GM21526 (cell line): ENCODE results near the gene TAS2R7.
"Not testable (repeated sequence)": the region's sequence is repeated elsewhere in the genome, so short reads cannot be mapped to it uniquely, and the experiment has no call there.

Experiments
- ATAC-seq: cut with Tn5 transposase; IDR thresholded peaks from one replicate; pipeline ENCODE4 v1.9.1; 2021; ENCODE audit warnings: moderate library complexity; ENCODE audit not compliant: unreplicated experiment, low FRiP score

TAS2R7 gene, protein sequence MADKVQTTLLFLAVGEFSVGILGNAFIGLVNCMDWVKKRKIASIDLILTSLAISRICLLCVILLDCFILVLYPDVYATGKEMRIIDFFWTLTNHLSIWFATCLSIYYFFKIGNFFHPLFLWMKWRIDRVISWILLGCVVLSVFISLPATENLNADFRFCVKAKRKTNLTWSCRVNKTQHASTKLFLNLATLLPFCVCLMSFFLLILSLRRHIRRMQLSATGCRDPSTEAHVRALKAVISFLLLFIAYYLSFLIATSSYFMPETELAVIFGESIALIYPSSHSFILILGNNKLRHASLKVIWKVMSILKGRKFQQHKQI

DNA sequence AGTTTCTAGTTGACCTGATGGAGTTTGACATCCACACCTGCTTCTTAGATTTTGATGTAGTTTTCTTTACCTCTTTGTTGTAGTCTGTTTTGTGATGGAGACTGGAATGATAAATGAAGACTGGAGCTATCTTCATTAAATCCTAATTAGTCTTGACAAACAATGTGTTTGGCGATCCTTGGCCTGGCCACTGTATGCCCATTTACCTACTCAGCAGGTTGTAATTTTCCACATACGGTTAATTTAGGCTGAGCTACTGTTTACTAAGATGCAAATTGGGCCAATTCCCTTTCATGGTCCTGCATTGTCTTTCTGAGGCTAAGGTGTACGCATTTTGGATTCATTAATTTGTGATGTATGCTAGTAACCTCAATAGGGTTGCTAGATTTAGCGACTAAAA is at the start of gene TAS2R7:
TAS2R7 (minus strand) TSS at position 41 of the 400 bp plus-strand sequence. CDS start 57 bp downstream, outside the sequence.
- no peak for ATAC-seq

DNA sequence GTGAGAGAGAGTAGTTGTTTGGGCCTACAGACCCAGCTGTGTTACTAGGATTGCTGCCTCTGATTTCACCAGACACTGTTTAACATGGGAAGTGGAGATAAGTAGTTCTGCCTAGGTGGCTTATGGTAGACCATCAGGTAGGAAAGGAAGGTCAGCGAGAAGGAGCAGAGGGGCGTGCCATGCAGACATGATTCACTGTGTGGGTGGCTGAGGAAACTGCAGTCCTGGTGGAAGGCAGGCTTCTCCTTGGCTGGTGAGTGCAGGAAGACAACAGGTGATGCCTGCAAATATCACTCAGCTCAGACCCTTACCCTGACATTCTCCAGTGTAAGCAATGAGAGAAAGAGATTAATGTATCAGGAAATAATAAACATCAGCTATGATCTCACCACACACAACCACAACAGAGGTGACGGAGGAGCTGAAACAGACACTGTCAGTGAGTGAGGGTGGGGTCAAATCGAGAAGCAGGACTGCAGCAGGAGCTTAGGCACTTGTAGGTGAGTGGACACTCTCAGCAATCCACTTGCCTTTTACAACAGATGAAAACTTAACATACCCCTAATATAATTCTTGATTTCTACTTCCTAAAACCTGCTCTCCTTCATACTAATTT is 48.9 kb upstream of the TAS2R7 start:
- no peak for ATAC-seq

DNA sequence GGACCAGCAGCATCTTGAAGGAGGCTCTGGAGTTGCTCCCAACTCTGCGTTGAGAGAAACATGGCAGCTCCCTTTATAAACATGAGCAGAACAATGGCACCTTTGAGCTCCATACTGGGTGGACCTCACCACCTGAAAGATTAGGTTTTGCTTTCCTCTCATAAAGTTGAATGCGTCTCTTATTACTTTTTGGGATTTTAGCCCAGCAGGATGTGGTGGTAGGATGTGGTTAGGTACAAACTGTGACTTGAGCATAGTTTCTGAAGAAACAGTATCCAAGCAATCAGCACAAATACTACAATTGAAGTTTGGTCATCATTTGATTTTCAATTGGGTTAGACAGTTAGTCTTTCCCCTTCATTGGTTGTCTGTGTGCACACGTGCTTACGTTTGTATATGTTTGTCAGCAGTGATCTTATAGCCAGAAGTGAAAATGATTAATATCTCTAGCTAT is 47.0 kb upstream of the TAS2R7 start, which contains the start of gene PRR4:
PRR4 (minus strand) TSS at position 51 of the 454 bp plus-strand sequence; CDS start at position 13, 38 bp downstream.
- no peak for ATAC-seq

DNA sequence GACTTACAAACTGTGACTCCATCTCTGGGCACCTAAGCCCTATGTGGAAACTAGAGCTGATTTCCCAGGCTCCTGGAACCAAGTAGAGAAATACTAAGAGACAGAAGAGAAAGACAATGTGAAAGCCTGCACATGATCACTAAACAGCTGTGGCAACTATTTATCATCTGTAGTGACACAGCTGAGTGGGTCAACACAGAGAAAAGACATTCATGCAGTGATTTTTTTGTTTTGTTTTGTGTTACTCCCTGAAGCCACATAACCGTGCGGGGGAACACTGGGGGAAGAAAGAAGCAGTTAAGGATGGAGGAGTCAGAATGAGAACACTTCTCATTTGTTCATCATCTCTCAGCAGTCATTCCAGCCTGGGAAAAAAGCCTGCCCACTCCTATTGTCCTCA is 45.3 kb upstream of the TAS2R7 start:
- no peak for ATAC-seq

DNA sequence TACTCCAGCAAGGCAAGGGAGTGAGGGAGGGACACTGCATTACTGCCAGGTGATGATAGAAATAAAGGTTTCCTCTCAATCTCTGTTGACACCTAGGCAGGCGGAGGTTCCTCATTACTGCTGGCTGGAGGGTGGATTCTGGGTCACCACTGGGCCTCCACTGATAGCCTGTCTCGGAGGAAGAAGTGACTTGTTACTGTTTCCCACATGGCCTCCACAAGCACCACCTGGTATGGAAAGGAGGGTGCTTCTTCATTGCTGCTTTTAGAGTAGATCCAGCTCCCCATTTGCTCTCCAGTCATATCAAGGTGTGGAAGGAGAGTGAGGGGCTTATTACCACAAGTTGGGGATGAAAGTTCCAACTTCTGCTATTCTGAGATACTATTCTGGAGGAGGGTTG is 40.4 kb upstream of the TAS2R7 start:
- ATAC-seq: no peak

DNA sequence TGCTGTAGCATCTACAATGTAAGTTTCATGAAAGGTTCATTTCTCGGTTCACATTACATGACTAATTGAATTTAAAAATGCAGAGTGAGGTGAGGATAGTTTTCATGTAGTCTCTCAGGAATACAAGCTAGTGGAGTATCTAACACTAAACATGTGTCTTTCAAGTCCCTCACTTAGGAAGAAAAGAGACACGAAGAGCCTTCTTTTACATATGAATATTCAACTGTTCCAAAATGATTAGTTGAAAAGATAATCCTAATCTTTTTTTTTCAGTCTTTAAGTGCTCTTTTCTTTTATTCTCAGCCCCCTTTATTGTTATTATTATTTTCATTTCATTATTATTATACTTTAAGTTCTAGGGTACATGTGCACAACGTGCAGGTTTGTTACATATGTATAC is 36.0 kb upstream of the TAS2R7 start:
- no peak for ATAC-seq

DNA sequence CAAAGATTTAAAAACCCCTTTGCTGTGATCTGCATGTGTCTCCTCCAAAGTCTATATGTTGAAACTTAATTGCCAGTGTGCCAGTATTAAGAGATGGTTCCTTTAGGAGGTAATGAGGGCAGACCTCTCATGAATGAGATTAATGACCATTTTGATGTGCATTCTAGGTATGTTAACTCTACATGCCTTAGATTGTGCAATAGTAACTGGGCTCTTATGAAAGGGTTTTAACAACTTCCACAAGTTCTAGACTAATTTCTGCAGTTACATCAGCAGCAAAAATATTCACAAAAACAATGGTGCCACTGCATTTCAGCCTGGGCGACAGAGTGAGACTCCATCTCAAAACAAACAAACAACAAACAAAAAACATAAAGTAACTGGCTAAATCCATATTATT is 27.6 kb upstream of the TAS2R7 start:
- no peak for ATAC-seq

DNA sequence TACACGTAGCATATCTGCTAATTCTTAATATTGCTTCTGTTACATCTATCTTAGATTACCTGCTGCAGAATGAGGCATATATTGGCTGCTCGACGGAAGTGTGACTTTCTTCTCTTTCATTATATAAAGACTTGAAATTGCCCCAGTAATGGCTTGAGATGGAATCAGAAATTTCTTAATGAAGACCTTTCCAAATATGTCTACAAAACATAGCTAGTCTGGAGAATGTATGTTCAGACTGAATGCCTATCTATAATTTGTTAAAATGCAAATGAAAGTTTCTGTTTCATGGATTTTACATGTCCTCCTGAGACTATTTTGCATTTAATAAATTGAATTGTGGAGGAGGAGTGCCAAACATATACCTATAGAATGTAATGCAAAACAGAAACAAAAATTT is 23.8 kb upstream of the TAS2R7 start, which contains the start of gene TAS2R10:
TAS2R10 (minus strand) TSS at position 101 of the 400 bp plus-strand sequence; CDS start at position 12, 89 bp downstream.
- ATAC-seq: no peak

DNA sequence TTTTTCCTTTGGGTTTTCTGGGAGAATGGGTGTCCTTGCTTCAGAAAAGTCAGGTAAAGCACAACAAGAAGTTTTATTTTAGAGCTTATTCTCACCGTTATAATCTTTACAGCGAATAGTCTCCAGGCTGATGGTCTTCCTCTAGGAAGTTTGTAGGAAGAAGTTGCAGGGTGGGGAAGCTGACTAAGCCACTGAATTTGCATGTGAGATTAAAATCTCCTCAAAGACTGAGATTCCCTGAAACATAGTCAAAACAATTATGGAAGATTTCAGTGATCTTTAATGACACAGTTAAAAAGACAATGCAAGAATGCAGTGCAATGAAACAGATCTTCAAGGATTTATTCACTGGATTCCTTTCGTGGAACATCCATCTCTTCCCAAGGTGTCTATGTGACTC is 22.5 kb upstream of the TAS2R7 start:
- ATAC-seq: no peak

DNA sequence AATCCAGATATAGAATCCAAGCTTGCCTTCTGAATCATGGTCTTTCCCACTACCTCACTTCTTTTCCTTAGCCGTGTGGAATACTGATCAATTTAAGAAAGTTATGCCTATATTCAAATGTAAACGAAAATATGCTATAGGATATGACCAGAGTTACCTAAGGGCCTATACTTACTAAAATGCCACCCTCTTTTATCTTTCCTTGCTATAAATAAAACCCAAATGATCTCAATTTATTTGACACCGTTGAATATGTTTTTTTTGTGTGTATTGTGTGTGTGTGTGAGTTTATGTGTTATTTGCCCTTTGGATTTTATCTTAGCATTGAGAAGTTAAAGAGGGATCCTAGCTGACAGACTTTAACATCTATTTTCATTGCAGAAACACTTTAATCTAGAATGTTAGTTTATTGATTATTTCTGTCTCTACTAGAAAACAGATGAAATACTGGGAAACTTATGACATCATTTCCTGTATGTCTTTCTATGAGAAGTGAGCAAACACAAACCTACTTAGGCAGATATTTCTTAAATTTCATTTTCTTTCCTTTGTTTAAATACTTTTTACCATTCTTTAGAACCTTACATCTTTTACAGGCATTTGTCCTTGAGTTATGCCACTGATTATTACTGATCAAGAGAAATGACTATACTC is 9.6 kb upstream of the TAS2R7 start:
- no peak for ATAC-seq

DNA sequence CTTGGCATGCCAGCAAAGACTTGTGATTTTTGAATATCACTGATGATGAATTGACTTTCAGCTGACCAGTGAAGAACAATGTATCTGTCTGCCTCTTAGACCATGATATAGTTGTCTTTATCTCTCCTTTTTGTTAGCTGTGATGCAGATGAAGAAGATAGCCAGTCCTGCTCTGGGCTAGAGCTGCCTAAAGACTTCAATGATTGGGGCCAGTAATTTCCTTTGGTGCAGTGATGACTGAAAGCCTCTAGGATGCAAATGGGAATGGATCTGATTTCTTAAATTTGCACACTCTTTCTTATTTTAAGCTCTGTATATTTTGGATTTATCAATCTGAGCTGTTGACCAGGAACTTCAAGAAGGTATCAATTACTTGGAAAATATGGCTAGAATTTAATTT is 7.6 kb upstream of the TAS2R7 start, which contains the start of gene TAS2R9:
TAS2R9 (minus strand) TSS at position 101 of the 400 bp plus-strand sequence; CDS start at position 8, 93 bp downstream.
- no peak for ATAC-seq

DNA sequence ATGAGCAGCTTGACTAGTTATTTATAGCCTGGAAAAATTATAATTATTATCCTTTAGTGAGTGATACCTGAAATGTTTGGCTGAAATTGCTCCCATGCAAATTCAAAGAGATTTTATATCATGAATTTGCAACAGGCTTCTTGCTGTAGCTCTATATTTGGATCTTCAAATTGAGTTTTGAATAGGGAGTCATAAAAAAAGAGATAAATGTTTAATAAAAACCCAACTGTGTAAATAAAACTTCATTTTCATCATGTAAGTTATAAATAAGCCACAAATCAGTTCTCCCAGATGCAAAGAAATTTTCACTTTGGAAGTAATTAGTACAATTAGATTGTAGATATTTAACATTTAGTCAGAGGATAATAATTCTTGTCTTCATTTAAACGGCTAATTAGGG is 4.8 kb upstream of the TAS2R7 start, which contains the start of gene TAS2R8:
TAS2R8 (minus strand) TSS at position 101 of the 400 bp plus-strand sequence. CDS start 306 bp downstream, outside the sequence.
- no peak for ATAC-seq

DNA sequence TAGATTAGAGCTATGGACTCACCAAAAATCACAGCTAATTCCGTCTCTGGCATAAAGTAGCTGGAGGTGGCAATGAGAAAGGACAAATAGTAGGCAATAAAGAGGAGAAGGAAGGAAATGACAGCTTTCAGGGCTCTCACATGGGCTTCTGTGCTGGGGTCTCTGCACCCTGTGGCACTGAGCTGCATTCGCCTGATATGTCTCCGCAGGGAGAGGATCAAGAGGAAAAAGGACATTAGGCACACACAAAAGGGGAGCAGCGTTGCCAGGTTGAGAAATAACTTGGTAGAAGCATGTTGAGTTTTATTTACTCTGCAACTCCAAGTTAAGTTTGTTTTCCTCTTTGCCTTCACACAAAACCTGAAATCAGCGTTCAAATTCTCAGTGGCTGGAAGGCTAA is 686 bp downstream of the TAS2R7 start:
- no peak for ATAC-seq

DNA sequence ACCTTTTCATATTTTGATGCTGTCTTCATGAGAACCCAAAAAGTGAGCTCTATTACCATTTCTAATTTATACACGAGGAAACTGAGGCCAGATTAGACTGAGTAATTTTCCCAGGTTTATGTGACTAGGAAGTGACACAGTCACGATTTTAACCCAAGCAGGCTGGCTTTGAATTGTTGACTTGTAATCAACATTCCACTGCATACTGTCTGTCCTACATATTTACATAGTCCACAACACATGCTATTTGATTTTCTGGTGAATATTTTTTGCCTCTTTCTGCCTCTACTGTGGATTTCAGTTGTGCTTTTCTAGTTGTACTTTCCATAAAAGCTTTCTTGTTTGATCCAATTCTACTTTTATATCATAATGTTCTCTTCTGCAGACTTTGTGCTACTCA is 8.2 kb downstream of the TAS2R7 start:
- ATAC-seq: no peak

DNA sequence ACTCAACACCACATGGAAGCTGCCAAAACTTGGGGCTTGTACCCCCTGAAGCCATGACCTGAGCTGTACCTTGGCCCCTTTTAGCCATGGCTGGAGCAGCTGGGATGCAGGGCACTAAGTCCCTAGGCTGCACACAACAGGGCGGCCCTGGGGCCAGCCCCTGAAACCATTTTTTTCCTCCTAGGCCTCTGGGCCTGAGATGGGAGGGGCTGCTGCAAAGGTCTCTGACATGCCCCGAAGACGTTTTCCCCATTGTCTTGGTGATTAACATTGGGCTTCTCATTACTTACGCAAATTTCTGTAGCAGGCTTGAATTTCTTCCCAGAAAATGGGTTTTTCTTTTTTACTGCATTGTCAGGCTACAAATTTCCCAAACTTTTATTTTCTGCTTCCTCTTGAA is 10.7 kb downstream of the TAS2R7 start:
- ATAC-seq: not testable (repeated sequence)

DNA sequence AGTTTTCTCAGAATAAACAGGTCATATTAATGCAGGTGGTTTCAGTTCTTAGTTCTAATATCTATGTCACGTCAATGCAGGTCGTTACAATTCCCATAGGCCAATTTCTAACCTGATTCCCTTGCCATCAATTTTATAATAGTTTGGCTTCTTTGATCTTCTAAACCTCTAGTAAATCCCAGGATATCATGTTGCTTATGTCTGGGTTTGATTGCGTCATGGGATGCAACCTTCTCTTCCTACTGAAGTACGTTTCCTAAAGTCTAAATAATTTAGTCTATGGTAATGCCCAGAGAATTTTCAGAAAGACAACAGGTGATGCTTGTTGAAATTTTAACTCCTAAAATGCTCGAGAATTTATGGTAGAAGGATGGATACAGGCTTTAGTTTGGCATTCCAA is 19.2 kb downstream of the TAS2R7 start:
- no peak for ATAC-seq

DNA sequence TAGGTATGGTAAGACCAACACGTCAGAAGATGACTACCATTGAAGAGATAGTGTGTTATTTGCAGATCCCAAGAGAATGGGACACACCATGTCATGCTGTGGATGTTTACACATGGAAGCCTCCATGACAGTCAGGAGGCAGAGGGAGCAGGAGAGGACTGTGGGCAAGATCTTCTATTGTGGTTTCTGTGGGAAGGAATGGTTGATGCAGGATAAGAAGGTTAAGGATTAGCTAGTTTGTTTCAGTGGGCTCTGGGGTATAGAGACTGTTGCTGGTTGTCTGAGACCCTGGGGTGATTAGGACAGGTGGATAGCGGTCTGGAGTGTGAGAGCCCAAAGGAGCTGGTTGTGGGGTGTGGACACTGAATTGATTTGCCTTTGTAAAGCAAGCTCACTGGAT is 23.3 kb downstream of the TAS2R7 start:
- no peak for ATAC-seq

DNA sequence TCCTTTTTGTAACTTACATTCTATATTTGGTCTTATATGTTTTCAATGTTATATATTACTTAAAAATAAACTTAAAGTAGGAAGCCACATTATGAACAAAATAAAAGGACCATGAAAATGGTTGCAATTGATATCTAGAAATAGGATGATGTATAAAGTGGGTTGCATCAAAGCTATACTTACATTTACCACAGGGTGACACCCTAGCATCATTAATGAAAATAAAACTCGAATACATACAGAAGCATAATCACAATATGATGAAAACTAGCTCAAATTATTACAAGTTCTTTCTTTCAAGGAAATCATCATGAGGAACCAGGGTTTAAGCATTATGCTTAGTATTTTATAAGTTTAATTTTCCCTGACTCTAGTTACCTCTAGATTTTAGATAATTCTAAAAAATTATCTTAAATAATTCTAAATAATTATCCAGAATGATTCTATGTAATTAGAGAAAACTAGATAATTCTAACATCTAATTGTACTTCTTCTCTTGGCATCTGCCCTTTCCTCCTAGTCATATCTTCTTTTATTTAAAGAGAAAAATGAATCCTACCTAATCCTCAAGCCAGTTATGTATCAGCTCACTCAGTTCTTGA is 31.2 kb downstream of the TAS2R7 start:
- no peak for ATAC-seq

DNA sequence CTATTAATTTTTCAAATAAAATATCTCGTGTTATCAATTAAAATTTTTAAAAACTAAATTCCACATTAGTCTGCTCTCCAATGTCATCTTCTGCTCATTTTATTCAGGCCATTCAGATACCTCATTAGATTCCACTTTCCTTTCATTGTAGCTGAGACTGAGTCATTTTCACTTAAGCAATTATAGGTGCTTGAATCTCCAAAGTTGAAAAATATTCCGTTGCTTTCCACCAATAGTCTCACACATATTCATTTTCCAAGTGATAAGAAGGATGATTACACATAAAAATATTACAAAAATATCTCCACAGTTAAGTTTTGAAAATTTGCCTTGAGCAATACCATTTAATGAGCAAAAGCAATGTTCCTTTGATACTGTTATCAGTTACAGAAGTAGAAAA is 42.8 kb downstream of the TAS2R7 start:
- no peak for ATAC-seq

DNA sequence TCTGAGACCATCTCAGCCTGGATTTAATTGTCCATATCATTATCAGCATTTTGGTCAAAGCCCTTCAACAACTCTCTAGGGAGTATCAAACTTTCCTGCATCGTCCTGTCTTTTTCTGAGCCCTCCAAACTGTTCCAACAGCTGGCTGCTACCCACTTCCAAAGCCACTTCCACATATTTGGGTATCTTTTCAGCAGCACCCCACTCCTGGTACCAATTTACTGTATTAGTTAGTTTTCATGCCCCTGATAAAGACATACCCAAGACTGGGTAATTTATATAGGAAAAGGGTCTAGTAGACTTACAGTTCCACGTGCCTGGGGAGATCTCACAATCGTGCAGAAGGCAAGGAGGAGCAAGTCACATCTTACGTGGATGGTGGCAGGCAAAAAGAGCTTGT is 46.2 kb downstream of the TAS2R7 start:
- ATAC-seq: no peak

DNA sequence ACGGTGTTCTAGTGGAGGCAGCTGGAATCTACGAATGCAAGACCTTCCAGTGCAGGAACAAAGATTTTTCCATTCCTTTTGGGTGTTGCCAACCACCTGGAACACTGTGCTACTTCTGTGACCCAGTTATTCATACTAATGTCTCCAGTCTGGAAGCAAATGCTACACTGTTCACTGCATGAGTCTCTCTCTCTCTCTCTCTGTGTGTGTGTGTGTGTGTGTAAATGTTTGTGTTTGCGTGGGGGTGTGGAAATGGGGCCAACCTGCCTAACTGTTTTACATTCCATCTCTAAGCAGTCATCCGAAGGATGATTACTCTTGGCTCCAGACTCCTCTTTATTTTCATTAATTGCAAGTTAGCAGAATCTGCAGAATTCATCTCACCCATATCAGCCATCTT is 49.4 kb downstream of the TAS2R7 start:
- ATAC-seq: no peak
